H9 (cell line): Measurements from ENCODE around the gene GJB5. TPM values are rescaled to one million over a fixed set of nuclear protein-coding genes. Genes with fewer than 3 reads are reported as not detected.

Source experiments
- DNase-seq: peaks from one replicate; pipeline ENCODE4 v3.0.0-alpha.2; 2017
- H2AFZ ChIP-seq: one replicate; pipeline ENCODE4 v1.6.1; 2013; ENCODE audit warnings: mild to moderate bottlenecking, low read length, control low read depth, moderate library complexity
- H2AK5ac ChIP-seq: 2 replicates; pipeline ENCODE4 v1.6.1; 2013; ENCODE audit warnings: low read length, control low read depth, mixed read lengths; ENCODE audit not compliant: insufficient read length
- H2BK120ac ChIP-seq: one replicate; pipeline ENCODE4 v1.6.1; 2013; ENCODE audit warnings: low read depth, mild to moderate bottlenecking, low read length, control low read depth, inconsistent platforms; ENCODE audit not compliant: poor library complexity, severe bottlenecking
- H2BK12ac ChIP-seq: 2 replicates; pipeline ENCODE4 v1.6.1; 2013; ENCODE audit warnings: low read length, control low read depth, mixed read lengths, low read depth; ENCODE audit not compliant: insufficient read length
- H2BK15ac ChIP-seq: 2 replicates; pipeline ENCODE4 v1.6.1; 2013; ENCODE audit warnings: low read depth, low read length, control low read depth
- H2BK20ac ChIP-seq: one replicate; pipeline ENCODE4 v1.6.1; 2013; ENCODE audit warnings: low read depth, mild to moderate bottlenecking, low read length, control low read depth, inconsistent platforms; ENCODE audit not compliant: poor library complexity, severe bottlenecking
- H2BK5ac ChIP-seq: 2 replicates; pipeline ENCODE4 v1.6.1; 2013; ENCODE audit warnings: low read length, control low read depth, mixed read lengths; ENCODE audit not compliant: insufficient read length
- H3K14ac ChIP-seq: 2 replicates; pipeline ENCODE4 v1.6.1; 2013; ENCODE audit warnings: low read length, control low read depth; ENCODE audit not compliant: insufficient read depth
- H3K18ac ChIP-seq: 2 replicates; pipeline ENCODE4 v1.6.1; 2013; ENCODE audit warnings: low read depth, mild to moderate bottlenecking, mixed read lengths, low read length, control low read depth; ENCODE audit not compliant: insufficient read length
- H3K23ac ChIP-seq: 2 replicates; pipeline ENCODE4 v1.6.1; 2013; ENCODE audit warnings: low read length, control low read depth, mixed read lengths, low read depth; ENCODE audit not compliant: insufficient read length
- H3K23me2 ChIP-seq: 2 replicates; pipeline ENCODE4 v1.6.1; 2013; ENCODE audit warnings: low read depth, mild to moderate bottlenecking, mixed read lengths, low read length, control low read depth; ENCODE audit not compliant: insufficient read length, poor library complexity, severe bottlenecking
- H3K27ac ChIP-seq: 2 replicates; pipeline ENCODE4 v1.5.1; 2013; ENCODE audit warnings: low read length, control low read depth, mixed read lengths, low read depth; ENCODE audit not compliant: insufficient read length
- H3K27me3 ChIP-seq: 2 replicates; pipeline ENCODE4 v1.6.1; 2013; ENCODE audit warnings: low read length, control low read depth, inconsistent platforms; ENCODE audit not compliant: insufficient read depth
- H3K4ac ChIP-seq: 2 replicates; pipeline ENCODE4 v1.6.1; 2013; ENCODE audit warnings: low read depth, mild to moderate bottlenecking, control low read depth, inconsistent platforms, low read length, moderate library complexity
- H3K4me1 ChIP-seq: 2 replicates; pipeline ENCODE4 v1.6.1; 2013; ENCODE audit warnings: low read length, control low read depth, inconsistent platforms; ENCODE audit not compliant: insufficient read depth
- H3K4me2 ChIP-seq: 2 replicates; pipeline ENCODE4 v1.6.1; 2013; ENCODE audit warnings: low read length, control low read depth, mixed read lengths; ENCODE audit not compliant: insufficient read length, insufficient read depth
- H3K56ac ChIP-seq: 2 replicates; pipeline ENCODE4 v1.6.1; 2013; ENCODE audit warnings: low read depth, mild to moderate bottlenecking, mixed read lengths, low read length, control low read depth; ENCODE audit not compliant: insufficient read length
- H3K79me1 ChIP-seq: 2 replicates; pipeline ENCODE4 v1.6.1; 2013; ENCODE audit warnings: low read depth, mild to moderate bottlenecking, moderate library complexity, low read length, control low read depth, inconsistent platforms; ENCODE audit not compliant: insufficient read depth, poor library complexity, severe bottlenecking
- H3K79me2 ChIP-seq: 2 replicates; pipeline ENCODE4 v1.6.1; 2013; ENCODE audit warnings: low read length, control low read depth, inconsistent platforms; ENCODE audit not compliant: insufficient read depth
- H3K9ac ChIP-seq: 2 replicates; pipeline ENCODE4 v1.6.1; 2013; ENCODE audit warnings: low read length, control low read depth, mixed read lengths; ENCODE audit not compliant: insufficient read length; ENCODE audit errors: extremely low read depth
- H3K9me3 ChIP-seq: one replicate; pipeline ENCODE4 v1.6.1; 2013; ENCODE audit warnings: low read depth, low read length, inconsistent platforms; ENCODE audit not compliant: control insufficient read depth
- H3T11ph ChIP-seq: one replicate; pipeline ENCODE4 v1.6.1; 2013; ENCODE audit warnings: mild to moderate bottlenecking, low read length, control low read depth, inconsistent platforms
- H4K20me1 ChIP-seq: one replicate; pipeline ENCODE4 v1.6.1; 2013; ENCODE audit not compliant: control insufficient read depth, insufficient read length, insufficient read depth
- H4K5ac ChIP-seq: 2 replicates; pipeline ENCODE4 v1.6.1; 2013; ENCODE audit warnings: low read depth, mild to moderate bottlenecking, mixed read lengths, low read length, control low read depth; ENCODE audit not compliant: insufficient read length
- H4K8ac ChIP-seq: replicated peaks from 2 replicates; pipeline ENCODE4 v1.6.1; 2013; ENCODE audit warnings: low read length, control low read depth, mixed read lengths, low read depth; ENCODE audit not compliant: insufficient read length
- H4K91ac ChIP-seq: 2 replicates; pipeline ENCODE4 v1.6.1; 2013; ENCODE audit warnings: low read depth, mild to moderate bottlenecking, moderate library complexity, mixed read lengths, low read length, control low read depth; ENCODE audit not compliant: insufficient read length
- H3K27ac Mint-ChIP-seq, 3 experiments: 2 replicates in 2 of 3; 3 replicates in 1 of 3; pipeline ENCODE4 v1.8.0; 2020 to 2021; ENCODE audit warnings: mixed read lengths in 3 of 3, mild to moderate bottlenecking in 1 of 3, moderate library complexity in 1 of 3
- H3K27me3 Mint-ChIP-seq: 2 replicates; pipeline ENCODE4 v1.8.0; 2021; ENCODE audit warnings: low read depth, mild to moderate bottlenecking, moderate library complexity, mixed read lengths
- H3K36me3 Mint-ChIP-seq, 3 experiments: 2 replicates in 2 of 3; 3 replicates in 1 of 3; pipeline ENCODE4 v1.8.0; 2020 to 2021; ENCODE audit warnings: low read depth in 3 of 3, mixed read lengths in 3 of 3; ENCODE audit not compliant: insufficient read depth in 1 of 3
- H3K4me1 Mint-ChIP-seq, 2 experiments: 2 replicates each; pipeline ENCODE4 v1.8.0; 2020; ENCODE audit warnings: mixed read lengths in 2 of 2
- H3K4me3 Mint-ChIP-seq, 2 experiments: 2 replicates in 1 of 2; 3 replicates in 1 of 2; pipeline ENCODE4 v1.8.0; 2020 to 2021; ENCODE audit warnings: mild to moderate bottlenecking in 2 of 2, mixed read lengths in 2 of 2, moderate library complexity in 1 of 2
- H3K9me3 Mint-ChIP-seq, 2 experiments: 2 replicates in 1 of 2; 3 replicates in 1 of 2; pipeline ENCODE4 v1.8.0; 2020; ENCODE audit warnings: mild to moderate bottlenecking in 2 of 2, mixed read lengths in 2 of 2, moderate library complexity in 1 of 2
- CTCF ChIP-seq: fragments of 200-600 bp; sonication (generic); conservative IDR thresholded peaks from 3 replicates; pipeline ENCODE4 v1.8.0; 2021; ENCODE audit warnings: antibody characterized with exemption, mild to moderate bottlenecking
- WGBS: extraction: QIAGEN DNeasy Blood & Tissue Kit; methylation state at CpG from one replicate; pipeline ENCODE4 v1.1.7; 2013; ENCODE audit warnings: missing lambda C conversion rate, low lambda C conversion rate, mixed read lengths; ENCODE audit not compliant: insufficient read length; ENCODE audit errors: extremely low coverage; 5-methylcytosine and 5-hydroxymethylcytosine counted together
- total RNA-seq: library from RNA; stranded (reverse); gene quantifications from 2 replicates; pipeline ENCODE4 v1.2.1, GENCODE V29; 2021

The GJB5 gene
- total RNA-seq, 1 experiment from 2014 or later: 0.22 TPM

- H3K27me3 Mint-ChIP-seq: peaks cover 13% of the 10 kb centered on the region
- TF ChIP-seq CTCF: no peak
- Histone ChIP-seq H4K91ac (no peak overlapping the region), H3K4me1 (no peaks in the 10 kb centered on the region), H3K9me3 (no peaks in the 10 kb centered on the region), H3K14ac (no peak overlapping the region), H2BK120ac (no peak overlapping the region), H3K79me1 (no peaks in the 10 kb centered on the region), H3K4me2 (no peak overlapping the region), H2BK20ac (no peak overlapping the region), H4K20me1 (no peaks in the 10 kb centered on the region), H2AK5ac (no peak overlapping the region), H3K18ac (no peak overlapping the region), H3K23me2 (no peaks in the 10 kb centered on the region), H3T11ph (no peak overlapping the region), H3K79me2 (no peaks in the 10 kb centered on the region), H3K27me3 (no peaks in the 10 kb centered on the region), H2AFZ (no peak overlapping the region), H3K9ac (no peak overlapping the region), H3K23ac (no peak overlapping the region), H2BK5ac (no peak overlapping the region), H4K5ac (no peak overlapping the region), H2BK15ac (no peak overlapping the region), H2BK12ac (no peak overlapping the region), H3K56ac (no peak overlapping the region), H3K27ac (no peak overlapping the region), H3K4ac (no peak overlapping the region), H4K8ac (no peak overlapping the region)
- DNase-seq: no peak
- H3K4me1 Mint-ChIP-seq: 0 out of 4 replicates have a peak, but pooled peaks cover 0 to 2% of the 10 kb centered on the region in 2 experiments
- no peaks in the 10 kb centered on the region for H3K9me3 Mint-ChIP-seq
- WGBS: no CpG with 5 or more reads among the region's 8 CpGs
- no peaks in the 10 kb centered on the region for H3K36me3 Mint-ChIP-seq
- no peak overlapping the region for H3K4me3 Mint-ChIP-seq
- no peak overlapping the region for H3K27ac Mint-ChIP-seq
Measured at GRCh38 chr1:34774957-34775356, 20.1 kb downstream of the GJB5 start.
